ENCODE data around the gene RAB28. TPM values are rescaled to one million over a fixed set of nuclear protein-coding genes. Genes with fewer than 3 reads are reported as not detected.

RAB28 gene
- polyA plus RNA-seq, 1 donor (not counting 4 experiments of a cell fraction or from before 2014, with no cell fraction given) = 19.7 TPM

GRCh38 chr4:13329963-13330362 lies 154.2 kb downstream of the RAB28 start:
- Histone ChIP-seq H4K20me1 (ENCODE audit: control insufficient read depth, extremely low read depth, insufficient read depth, low read length) (no peaks in the 10 kb centered on the region), H3K4me3 (ENCODE audit: control insufficient read depth in 2 of 3, extremely low read depth in 1 of 3, insufficient read depth in 2 of 3, low read depth in 1 of 3, low read length in 3 of 3) (no peak overlapping the region), H3K79me2 (ENCODE audit: control insufficient read depth, insufficient read depth, low read length) (no peaks in the 10 kb centered on the region), H3K27ac (ENCODE audit: control insufficient read depth, insufficient read depth, low read length) (no peak overlapping the region), H2AFZ (ENCODE audit: control insufficient read depth, low read length) (no peak overlapping the region), H3K9me3 (ENCODE audit: control insufficient read depth, low read depth, low read length) (no peaks in the 10 kb centered on the region), H3K4me1 (ENCODE audit: control insufficient read depth, extremely low read depth, insufficient read depth, low read length) (peaks cover 7% of the 10 kb centered on the region), H3K27me3 (ENCODE audit: control insufficient read depth, extremely low read depth, insufficient read depth, low read length) (no peaks in the 10 kb centered on the region), H3K36me3 (ENCODE audit: control insufficient read depth in 2 of 2, extremely low read depth in 1 of 2, insufficient read depth in 2 of 2, low read length in 2 of 2) (no peaks in the 10 kb centered on the region), H3K9me1 (ENCODE audit: control insufficient read depth, extremely low read depth, insufficient read depth, low read length) (no peaks in the 10 kb centered on the region), H3K4me2 (ENCODE audit: control insufficient read depth, extremely low read depth, insufficient read depth, low read depth, low read length) (no peak overlapping the region), H3K9ac (ENCODE audit: control insufficient read depth, extremely low read depth, insufficient read depth, low read length) (no peak overlapping the region)
- FAIRE-seq (peak; percentile 20), DNase-seq (ENCODE audit: low read depth, low spot score) (peak; percentile 13)
- dilution Hi-C loops (cut with MboI; ENCODE audit: extremely low pct_ligation_motif_present, low sequenced_read_pairs) = no loop called here
- TF ChIP-seq CTCF (optimal IDR thresholded peaks at IDR 0.05 in 1 of 3, IDR thresholded peaks at IDR 0.05 in 1 of 3, conservative IDR thresholded peaks at IDR 0.05 in 1 of 3; ENCODE audit: extremely low read depth in 1 of 3, insufficient read depth in 2 of 3, low read length in 3 of 3) (no peak), EZH2 (IDR thresholded peaks at IDR 0.05; ENCODE audit: low read length) (no peak)

- H3K79me2 ChIP-seq (ENCODE audit: control insufficient read depth, insufficient read depth, low read length) = no peaks in the 10 kb centered on the region
- FAIRE-seq = no peak
- H3K4me3 ChIP-seq (ENCODE audit: control insufficient read depth in 2 of 3, extremely low read depth in 1 of 3, insufficient read depth in 2 of 3, low read depth in 1 of 3, low read length in 3 of 3) = no peak overlapping the region
- dilution Hi-C loops (cut with MboI; ENCODE audit: extremely low pct_ligation_motif_present, low sequenced_read_pairs) = no loop called here
- H2AFZ ChIP-seq (ENCODE audit: control insufficient read depth, low read length) = no peak overlapping the region
- H3K4me1 ChIP-seq (ENCODE audit: control insufficient read depth, extremely low read depth, insufficient read depth, low read length) = peaks cover 7% of the 10 kb centered on the region
- no peaks in the 10 kb centered on the region for H3K9me3 ChIP-seq (ENCODE audit: control insufficient read depth, low read depth, low read length)
- no peaks in the 10 kb centered on the region for H3K9me1 ChIP-seq (ENCODE audit: control insufficient read depth, extremely low read depth, insufficient read depth, low read length)
- no peak for TF ChIP-seq EZH2 (IDR thresholded peaks at IDR 0.05; ENCODE audit: low read length)
- H3K9ac ChIP-seq (ENCODE audit: control insufficient read depth, extremely low read depth, insufficient read depth, low read length) = no peak overlapping the region
- H3K4me2 ChIP-seq (ENCODE audit: control insufficient read depth, extremely low read depth, insufficient read depth, low read depth, low read length) = no peak overlapping the region
- no peaks in the 10 kb centered on the region for H3K36me3 ChIP-seq (ENCODE audit: control insufficient read depth in 2 of 2, extremely low read depth in 1 of 2, insufficient read depth in 2 of 2, low read length in 2 of 2)
- no peaks in the 10 kb centered on the region for H3K27me3 ChIP-seq (ENCODE audit: control insufficient read depth, extremely low read depth, insufficient read depth, low read length)
- no peak for DNase-seq (ENCODE audit: low read depth, low spot score)
- H4K20me1 ChIP-seq (ENCODE audit: control insufficient read depth, extremely low read depth, insufficient read depth, low read length) = no peaks in the 10 kb centered on the region
- H3K27ac ChIP-seq (ENCODE audit: control insufficient read depth, insufficient read depth, low read length) = peak overlapping the region; percentile 15
These were observed 154.7 kb downstream of the RAB28 start for GRCh38 chr4:13329340-13329850.

GRCh38 chr4:13328591-13328990 lies 155.5 kb downstream of the RAB28 start:
- H3K4me2 ChIP-seq (ENCODE audit: control insufficient read depth, extremely low read depth, insufficient read depth, low read depth, low read length) = no peak overlapping the region
- no peaks in the 10 kb centered on the region for H3K9me1 ChIP-seq (ENCODE audit: control insufficient read depth, extremely low read depth, insufficient read depth, low read length)
- FAIRE-seq = peak; percentile 56

More at GRCh38 chr4:13328591-13328990, 155.5 kb downstream of the RAB28 start:
- H3K36me3 ChIP-seq (ENCODE audit: control insufficient read depth in 2 of 2, extremely low read depth in 1 of 2, insufficient read depth in 2 of 2, low read length in 2 of 2) = no peaks in the 10 kb centered on the region
- TF ChIP-seq EZH2 (IDR thresholded peaks at IDR 0.05; ENCODE audit: low read length) (no peak), CTCF (optimal IDR thresholded peaks at IDR 0.05 in 1 of 3, IDR thresholded peaks at IDR 0.05 in 1 of 3, conservative IDR thresholded peaks at IDR 0.05 in 1 of 3; ENCODE audit: extremely low read depth in 1 of 3, insufficient read depth in 2 of 3, low read length in 3 of 3) (no peak)
- H3K4me3 ChIP-seq (ENCODE audit: control insufficient read depth in 2 of 3, extremely low read depth in 1 of 3, insufficient read depth in 2 of 3, low read depth in 1 of 3, low read length in 3 of 3) = no peak overlapping the region
- H3K27ac ChIP-seq (ENCODE audit: control insufficient read depth, insufficient read depth, low read length) = no peak overlapping the region
- peak; percentile 33 for DNase-seq (ENCODE audit: low read depth, low spot score)
- H3K9ac ChIP-seq (ENCODE audit: control insufficient read depth, extremely low read depth, insufficient read depth, low read length) = no peak overlapping the region
- peaks cover 7% of the 10 kb centered on the region for H3K4me1 ChIP-seq (ENCODE audit: control insufficient read depth, extremely low read depth, insufficient read depth, low read length)
- H3K27me3 ChIP-seq (ENCODE audit: control insufficient read depth, extremely low read depth, insufficient read depth, low read length) = no peaks in the 10 kb centered on the region
- H3K79me2 ChIP-seq (ENCODE audit: control insufficient read depth, insufficient read depth, low read length) = no peaks in the 10 kb centered on the region
- H2AFZ ChIP-seq (ENCODE audit: control insufficient read depth, low read length) = no peak overlapping the region
- H4K20me1 ChIP-seq (ENCODE audit: control insufficient read depth, extremely low read depth, insufficient read depth, low read length) = no peaks in the 10 kb centered on the region
- H3K9me3 ChIP-seq (ENCODE audit: control insufficient read depth, low read depth, low read length) = no peaks in the 10 kb centered on the region
- dilution Hi-C loops (cut with MboI; ENCODE audit: extremely low pct_ligation_motif_present, low sequenced_read_pairs) = no loop called here
